Fibroblast of lung (primary cell): ENCODE results near the gene LRIT3. TPM values are rescaled to one million over a fixed set of nuclear protein-coding genes. Genes with fewer than 3 reads are reported as not detected.

Experiments used
- DNase-seq, 2 donors: peaks; one replicate each; pipeline versions ENCODE4 v3.0.0 to v3.0.0-alpha.2; 2010; ENCODE audit warnings: low read depth in 2 of 2
- H2AFZ ChIP-seq: 2 replicates; pipeline ENCODE4 v1.5.1; 2012; ENCODE audit warnings: low read length, control low read depth, inconsistent platforms
- H3K27ac ChIP-seq: 2 replicates; pipeline ENCODE4 v1.5.1; 2011; ENCODE audit warnings: low read length, control low read depth; ENCODE audit not compliant: insufficient read depth
- H3K27me3 ChIP-seq: 2 replicates; pipeline ENCODE4 v1.5.1; 2011; ENCODE audit warnings: mild to moderate bottlenecking, low read length; ENCODE audit not compliant: control insufficient read depth, insufficient read depth
- H3K36me3 ChIP-seq: 2 replicates; pipeline ENCODE4 v1.5.1; 2011; ENCODE audit warnings: low read length; ENCODE audit not compliant: control insufficient read depth, insufficient read depth
- H3K4me1 ChIP-seq: 2 replicates; pipeline ENCODE4 v1.5.1; 2011; ENCODE audit warnings: low read length; ENCODE audit not compliant: control insufficient read depth, insufficient read depth; ENCODE audit errors: extremely low read depth
- H3K4me2 ChIP-seq: 2 replicates; pipeline ENCODE4 v1.5.1; 2011; ENCODE audit warnings: low read length, control low read depth; ENCODE audit not compliant: insufficient read depth; ENCODE audit errors: extremely low read depth
- H3K4me3 ChIP-seq, 4 experiments: fragments of 200-600 bp in 1 of 4; sonication (generic) in 1 of 4; replicated peaks in 1 of 4; 2 replicates each; pipeline ENCODE4 v1.5.1; 2011 to 2016; ENCODE audit warnings: low read length in 4 of 4, low read depth in 3 of 4, mild to moderate bottlenecking in 3 of 4, control low read depth in 2 of 4, inconsistent platforms in 1 of 4, mixed read lengths in 1 of 4; ENCODE audit not compliant: insufficient read depth in 1 of 4; ENCODE audit errors: control extremely low read depth in 1 of 4
- H3K79me2 ChIP-seq: 2 replicates; pipeline ENCODE4 v1.5.1; 2012; ENCODE audit warnings: mild to moderate bottlenecking, low read length, inconsistent platforms; ENCODE audit not compliant: control insufficient read depth, insufficient read depth
- H3K9ac ChIP-seq: 2 replicates; pipeline ENCODE4 v1.5.1; 2011; ENCODE audit warnings: mild to moderate bottlenecking, low read length, control low read depth; ENCODE audit not compliant: insufficient read depth
- H3K9me3 ChIP-seq: 2 replicates; pipeline ENCODE4 v1.5.1; 2012; ENCODE audit warnings: low read depth, low read length; ENCODE audit not compliant: control insufficient read depth, insufficient read depth
- H4K20me1 ChIP-seq: 2 replicates; pipeline ENCODE4 v1.5.1; 2011; ENCODE audit warnings: low read length; ENCODE audit not compliant: control insufficient read depth, insufficient read depth; ENCODE audit errors: extremely low read depth
- CTCF ChIP-seq, 2 donors: IDR thresholded peaks in 1 of 2; conservative IDR thresholded peaks in 1 of 2; 1 replicate in 1 of 2; 2 replicates in 1 of 2; pipeline ENCODE4 v1.5.1; 2011 to 2012; ENCODE audit warnings: low read length in 2 of 2, control low read depth in 1 of 2, inconsistent platforms in 1 of 2, low read depth in 1 of 2, mild to moderate bottlenecking in 1 of 2
- EZH2 ChIP-seq: IDR thresholded peaks from 2 replicates; pipeline ENCODE4 v1.5.1; 2012; ENCODE audit warnings: low read length, control low read depth, mild to moderate bottlenecking; ENCODE audit errors: missing control alignments
- polyA plus RNA-seq, 2 donors: library from polyadenylated mRNA; depleted of rRNA in 1 of 2; stranded (reverse) in 1 of 2; unstranded in 1 of 2; fragments of >200 nt; gene quantifications; 2 replicates each; pipeline ENCODE4 v1.2.1, GENCODE V29; 2011 to 2012; ENCODE audit warnings: missing spikeins in 1 of 2
- total RNA-seq: library from RNA; depleted of rRNA; stranded (reverse); fragments of >200 nt; gene quantifications from 2 replicates; pipeline ENCODE4 v1.2.1, GENCODE V29; 2014

LRIT3 gene
- total and polyA plus RNA-seq, 2 donors (not counting 1 experiment from before 2014, with no cell fraction given) = under 0.01 to 0.01 TPM

DNA sequence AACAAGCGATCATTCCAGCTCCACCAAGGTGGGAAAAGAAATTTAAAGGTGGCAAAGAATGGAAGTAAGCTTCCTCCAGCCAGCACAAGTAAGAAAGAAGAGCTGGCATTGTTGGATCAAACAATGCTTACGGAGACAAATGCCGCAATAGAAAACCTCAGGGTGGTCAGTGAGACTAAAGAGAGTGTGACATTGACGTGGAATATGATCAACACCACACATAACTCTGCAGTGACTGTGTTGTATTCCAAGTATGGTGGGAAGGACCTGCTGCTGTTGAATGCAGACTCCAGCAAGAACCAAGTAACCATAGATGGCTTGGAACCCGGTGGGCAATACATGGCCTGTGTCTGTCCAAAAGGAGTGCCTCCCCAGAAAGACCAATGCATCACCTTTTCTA lies 22.2 kb downstream of the LRIT3 start:
- Histone ChIP-seq H3K36me3 (no peaks in the 10 kb centered on the region), H3K4me1 (no peaks in the 10 kb centered on the region), H3K27ac (no peak overlapping the region), H3K4me3 (no peak overlapping the region), H3K9me3 (no peaks in the 10 kb centered on the region), H3K9ac (no peak overlapping the region), H4K20me1 (no peaks in the 10 kb centered on the region), H3K79me2 (no peaks in the 10 kb centered on the region), H3K4me2 (no peak overlapping the region), H2AFZ (no peak overlapping the region), H3K27me3 (no peaks in the 10 kb centered on the region)
- no peak for DNase-seq
- no peak for TF ChIP-seq EZH2

DNA sequence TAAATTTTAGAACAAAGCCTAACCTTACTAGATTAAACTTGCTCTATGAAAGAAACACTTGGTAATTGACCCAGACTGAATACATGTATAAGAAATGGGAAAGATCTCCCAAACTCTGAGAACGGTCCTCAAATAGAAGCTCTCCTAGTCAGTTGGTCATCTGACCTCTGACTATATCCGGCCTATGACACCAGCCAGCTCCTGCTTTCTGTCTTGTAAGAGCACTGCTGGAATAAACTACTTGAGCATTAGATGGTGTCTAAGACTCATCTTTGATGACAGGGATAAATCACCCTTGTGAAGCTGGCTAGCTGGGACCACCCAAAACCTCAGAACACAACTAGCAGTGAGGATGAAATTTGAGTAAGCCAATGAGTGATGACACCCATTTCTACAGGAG lies 24.2 kb downstream of the LRIT3 start:
- no peak for DNase-seq
- Histone ChIP-seq H2AFZ (no peak overlapping the region), H3K9me3 (no peaks in the 10 kb centered on the region), H3K27me3 (no peaks in the 10 kb centered on the region), H3K36me3 (no peaks in the 10 kb centered on the region), H3K79me2 (no peaks in the 10 kb centered on the region), H3K4me1 (no peaks in the 10 kb centered on the region), H4K20me1 (no peaks in the 10 kb centered on the region), H3K4me3 (no peak overlapping the region), H3K9ac (no peak overlapping the region), H3K4me2 (no peak overlapping the region), H3K27ac (no peak overlapping the region)
- TF ChIP-seq EZH2 (no peak), CTCF (conservative IDR thresholded peaks at IDR 0.05 in 1 of 2, IDR thresholded peaks at IDR 0.05 in 1 of 2; ENCODE audit: low read depth in 1 of 2, low read length in 2 of 2) (no peak)

DNA sequence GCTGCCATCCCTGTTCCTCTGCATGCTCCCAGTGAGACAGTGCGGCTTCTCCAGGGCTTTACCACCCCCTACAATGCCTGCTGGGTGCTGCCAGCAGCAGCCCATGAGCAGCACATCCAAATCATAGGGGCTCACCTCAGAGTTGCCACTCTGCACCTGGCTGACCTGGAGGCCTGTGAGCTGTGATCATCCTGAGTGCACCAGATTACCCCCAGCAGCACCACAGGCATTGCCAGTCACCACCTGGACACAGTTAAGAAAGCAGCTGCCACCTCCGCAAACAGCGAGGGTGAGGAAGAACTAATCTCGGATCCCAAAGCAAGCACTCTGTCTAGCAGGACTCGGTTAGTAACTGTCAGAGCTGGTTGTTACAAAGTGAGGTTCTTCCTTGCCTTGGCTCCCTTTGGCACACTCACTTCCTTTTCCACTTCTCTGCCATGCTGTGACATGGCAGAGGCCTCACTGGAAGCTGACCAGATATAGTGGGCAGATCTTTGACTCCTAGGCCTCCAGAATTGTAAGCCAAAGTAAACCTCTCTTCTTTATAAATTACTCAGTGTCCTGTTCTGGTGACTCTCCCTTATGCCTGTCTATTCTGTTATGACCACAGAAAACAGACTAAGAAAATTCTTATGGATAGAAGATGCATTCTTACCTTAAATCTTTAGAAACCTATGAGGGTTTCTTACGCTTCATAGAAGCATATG lies 25.2 kb downstream of the LRIT3 start:
- no peak for TF ChIP-seq EZH2
- Histone ChIP-seq H3K27me3 (no peaks in the 10 kb centered on the region), H3K4me2 (no peak overlapping the region), H2AFZ (no peak overlapping the region), H3K4me3 (no peak overlapping the region), H3K27ac (no peak overlapping the region), H3K79me2 (no peaks in the 10 kb centered on the region), H3K36me3 (no peaks in the 10 kb centered on the region), H3K9me3 (no peaks in the 10 kb centered on the region), H3K9ac (no peak overlapping the region), H4K20me1 (no peaks in the 10 kb centered on the region), H3K4me1 (no peaks in the 10 kb centered on the region)
- DNase-seq = no peak

DNA sequence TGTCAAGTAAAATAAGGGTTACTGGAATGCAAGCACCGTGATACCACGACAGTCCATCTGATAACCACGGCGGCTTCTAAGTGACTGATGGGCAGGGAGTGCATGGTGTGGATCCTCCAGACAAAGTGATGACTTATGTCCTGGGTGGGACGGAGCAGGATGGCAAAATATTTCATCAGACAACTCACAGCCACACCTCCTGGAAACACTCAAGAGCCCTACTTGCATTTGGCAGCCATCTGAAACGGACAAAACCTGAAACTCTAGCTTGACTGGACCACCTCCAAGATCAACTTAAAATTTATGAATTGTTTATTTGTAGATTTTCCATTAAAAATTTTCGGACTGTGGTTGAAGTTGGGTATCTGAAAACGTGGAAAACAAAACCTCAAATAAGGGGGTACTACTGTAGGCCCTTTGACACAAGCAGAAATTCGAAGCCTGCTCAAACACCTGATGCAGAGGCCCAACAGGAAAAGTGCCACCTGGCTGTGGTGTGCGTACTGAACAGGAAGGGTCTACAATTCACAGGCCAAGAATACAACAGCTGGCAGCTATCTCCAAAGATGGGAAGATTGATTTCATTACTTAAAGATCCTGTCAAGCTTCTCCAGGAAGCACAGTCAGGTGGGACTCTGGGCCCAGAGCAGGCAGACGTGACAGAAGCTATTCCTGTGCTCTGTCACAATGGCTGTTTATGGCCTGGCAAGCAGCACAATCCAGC lies 26.0 kb downstream of the LRIT3 start:
- TF ChIP-seq EZH2 (no peak), CTCF (conservative IDR thresholded peaks at IDR 0.05 in 1 of 2, IDR thresholded peaks at IDR 0.05 in 1 of 2; ENCODE audit: low read depth in 1 of 2, low read length in 2 of 2) (no peak)
- H3K4me2 ChIP-seq = no peak overlapping the region
- no peak overlapping the region for H3K27ac ChIP-seq
- no peaks in the 10 kb centered on the region for H3K27me3 ChIP-seq
- H3K4me1 ChIP-seq = no peaks in the 10 kb centered on the region
- no peak overlapping the region for H2AFZ ChIP-seq
- no peaks in the 10 kb centered on the region for H3K9me3 ChIP-seq
- no peaks in the 10 kb centered on the region for H3K79me2 ChIP-seq
- no peaks in the 10 kb centered on the region for H4K20me1 ChIP-seq
- peak; percentile 18 to 69 for DNase-seq
- no peaks in the 10 kb centered on the region for H3K36me3 ChIP-seq
- no peak overlapping the region for H3K9ac ChIP-seq
- H3K4me3 ChIP-seq = no peak overlapping the region
